ENCODE data around the gene FANCE.

FANCE gene

DNA sequence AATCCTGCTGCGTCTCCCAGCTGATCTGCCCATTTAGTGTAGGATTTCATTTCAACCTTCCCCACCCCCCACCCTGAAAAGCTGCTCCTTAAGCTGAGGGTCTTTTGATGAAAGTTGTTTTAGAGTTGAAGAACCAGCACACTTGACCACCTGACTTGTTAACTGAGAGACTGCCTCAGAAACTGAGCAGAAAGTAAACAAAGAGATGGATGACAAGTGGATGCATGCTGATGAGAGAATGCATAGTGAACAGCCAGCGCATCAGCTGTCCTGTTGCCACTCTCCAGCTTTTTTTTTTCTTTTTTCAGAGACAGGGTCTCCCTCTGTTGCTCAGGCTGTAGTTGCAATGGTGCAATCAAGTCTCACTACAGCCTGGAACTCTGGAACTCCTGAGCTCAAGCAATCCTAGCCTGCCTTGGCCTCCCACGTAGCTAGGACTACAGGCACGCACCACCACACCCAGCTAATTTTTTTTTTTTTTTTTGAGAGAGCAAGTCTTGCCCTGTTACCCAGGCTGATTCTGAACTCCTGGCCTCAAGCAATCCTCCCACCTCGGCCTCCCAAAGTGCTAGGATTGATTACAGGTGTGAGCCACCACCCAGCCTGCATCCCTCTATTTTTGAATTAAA is 25.5 kb downstream of the FANCE start:
- H3K4me1 Mint-ChIP-seq: no peaks in the 10 kb centered on the region
- ATAC-seq (ENCODE audit: low read depth) (no peak), DNase-seq (ENCODE audit: low spot score in 2 of 2) (no peak)
- peaks cover 2% of the 10 kb centered on the region for H3K36me3 Mint-ChIP-seq
- H3K27ac Mint-ChIP-seq: no peak overlapping the region
- H3K27me3 Mint-ChIP-seq: no peaks in the 10 kb centered on the region
- H3K4me3 Mint-ChIP-seq: no peak overlapping the region
- H3K9me3 Mint-ChIP-seq: no peaks in the 10 kb centered on the region

DNA sequence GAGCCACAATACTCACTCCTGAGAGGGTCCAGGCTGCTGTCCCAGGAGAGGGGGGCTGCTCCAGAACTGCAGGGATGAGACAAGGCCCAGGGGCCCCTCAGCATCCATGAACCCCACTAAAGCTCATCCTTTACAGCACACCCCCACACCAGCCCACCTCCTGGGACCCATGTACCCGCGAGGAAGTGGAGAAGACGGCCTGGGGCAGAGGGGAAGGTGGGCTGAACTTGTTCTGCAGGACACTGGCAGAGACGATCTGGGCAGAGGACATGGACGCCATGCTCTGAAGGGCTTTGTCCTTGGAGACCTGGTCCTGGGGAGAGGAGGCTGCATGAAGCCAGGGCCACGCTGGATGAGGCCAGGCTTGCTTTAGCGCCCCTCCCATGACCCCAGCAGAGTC is 26.1 kb downstream of the FANCE start:
- no peak for DNase-seq (ENCODE audit: low spot score in 2 of 2)
- Mint-ChIP-seq H3K36me3 (peaks cover under 1% of the 10 kb centered on the region), H3K27ac (no peak overlapping the region), H3K9me3 (no peaks in the 10 kb centered on the region), H3K4me3 (no peak overlapping the region), H3K27me3 (no peaks in the 10 kb centered on the region), H3K4me1 (no peaks in the 10 kb centered on the region)
- ATAC-seq (ENCODE audit: low read depth): no peak

DNA sequence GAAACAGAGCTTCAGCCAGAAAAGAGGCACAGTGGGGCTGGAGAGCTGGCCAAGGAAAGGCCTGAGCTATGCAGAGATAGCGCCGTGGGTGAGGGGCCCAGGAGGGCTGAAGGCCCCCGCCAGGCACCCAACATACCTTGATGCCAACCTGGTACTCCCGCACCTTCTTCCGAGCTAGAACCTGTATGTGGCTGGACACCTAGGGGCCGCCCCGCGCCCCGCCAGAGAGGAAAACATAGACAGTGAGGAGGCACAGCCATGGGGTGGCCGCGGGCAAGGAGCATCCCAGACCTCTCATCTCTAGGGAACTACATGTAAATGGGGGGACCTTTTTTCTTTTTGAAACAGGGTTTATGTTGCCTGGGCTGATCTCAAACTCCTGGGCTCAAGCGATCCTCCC is 28.0 kb downstream of the FANCE start:
- peaks cover 3% of the 10 kb centered on the region for H3K4me1 Mint-ChIP-seq

DNA sequence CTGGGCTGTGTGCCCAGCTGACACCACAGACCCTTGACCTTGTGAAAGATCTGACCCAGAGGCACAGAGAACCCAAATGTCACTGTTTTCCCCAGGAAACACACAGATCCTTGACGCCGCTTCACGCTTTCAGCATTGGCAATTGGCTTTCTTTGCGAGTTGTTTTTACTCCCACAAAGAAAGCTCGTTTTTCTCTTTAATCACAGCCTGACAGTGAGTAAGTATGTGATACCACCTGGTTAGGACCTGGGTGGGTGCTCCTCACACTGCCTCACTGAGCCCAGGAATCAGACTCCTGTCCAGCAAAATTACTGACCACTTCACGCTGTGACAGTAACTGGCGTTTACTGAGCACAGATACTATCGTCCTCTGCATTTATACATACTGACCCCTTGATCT is 29.1 kb downstream of the FANCE start:
- ATAC-seq (ENCODE audit: low read depth): no peak
- no peaks in the 10 kb centered on the region for H3K9me3 Mint-ChIP-seq
- H3K36me3 Mint-ChIP-seq: no peaks in the 10 kb centered on the region
- no peak for DNase-seq (ENCODE audit: low spot score in 2 of 2)
- peaks cover 3% of the 10 kb centered on the region for H3K4me1 Mint-ChIP-seq
- no peaks in the 10 kb centered on the region for H3K27me3 Mint-ChIP-seq
- no peak overlapping the region for H3K4me3 Mint-ChIP-seq
- no peak overlapping the region for H3K27ac Mint-ChIP-seq

More for the DNA sequence above, 28.0 kb downstream of the FANCE start:
- H3K27ac Mint-ChIP-seq: no peak overlapping the region
- no peaks in the 10 kb centered on the region for H3K27me3 Mint-ChIP-seq
- H3K36me3 Mint-ChIP-seq: no peaks in the 10 kb centered on the region
- ATAC-seq (ENCODE audit: low read depth) (no peak), DNase-seq (ENCODE audit: low spot score in 2 of 2) (no peak)
- no peak overlapping the region for H3K4me3 Mint-ChIP-seq
- no peaks in the 10 kb centered on the region for H3K9me3 Mint-ChIP-seq

DNA sequence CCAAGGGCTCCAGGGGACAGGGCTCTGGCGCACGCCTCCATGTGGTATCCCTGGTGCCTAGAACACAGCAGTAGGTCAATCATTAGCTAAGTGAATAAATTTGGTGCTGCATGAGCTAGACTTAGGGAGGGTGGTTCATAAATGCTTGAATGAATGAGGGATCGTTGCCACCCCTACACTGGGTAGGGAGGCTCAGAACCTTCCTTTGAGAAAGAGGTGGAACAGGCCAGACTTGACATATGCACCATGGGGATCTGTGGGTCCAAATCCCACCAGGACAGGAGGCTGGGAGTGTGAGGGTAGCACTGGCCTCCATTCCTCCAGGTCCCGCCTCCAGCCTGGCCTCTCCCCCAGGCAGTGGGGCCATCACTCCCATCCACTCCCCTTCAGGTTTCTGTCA is 30.9 kb downstream of the FANCE start:
- Mint-ChIP-seq H3K27ac (no peak overlapping the region), H3K9me3 (no peaks in the 10 kb centered on the region), H3K27me3 (no peaks in the 10 kb centered on the region), H3K4me1 (peaks cover 3% of the 10 kb centered on the region), H3K4me3 (no peak overlapping the region), H3K36me3 (no peaks in the 10 kb centered on the region)
- DNase-seq (ENCODE audit: low spot score in 2 of 2) (no peak), ATAC-seq (ENCODE audit: low read depth) (no peak)

DNA sequence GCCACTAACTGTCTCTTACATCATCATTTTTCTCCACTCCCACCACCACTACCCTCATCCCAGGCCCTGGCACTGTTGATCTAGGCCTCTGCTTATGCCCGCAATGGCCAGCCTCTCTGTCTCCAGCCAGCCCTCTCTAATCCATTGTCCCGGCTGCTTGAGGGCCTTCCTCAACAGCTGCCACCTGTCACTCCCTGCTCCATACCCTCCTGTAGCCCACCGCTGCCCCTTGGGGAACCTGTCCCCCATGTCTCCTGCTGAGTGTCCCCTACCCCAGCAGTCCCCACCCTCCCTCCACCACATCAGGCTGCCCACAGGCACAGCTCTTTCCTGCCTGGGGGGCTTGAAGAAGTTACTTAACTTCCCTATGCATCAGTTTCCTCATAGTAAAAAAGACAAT is 31.4 kb downstream of the FANCE start:
- peaks cover 3% of the 10 kb centered on the region for H3K4me1 Mint-ChIP-seq
- DNase-seq (ENCODE audit: low spot score in 2 of 2): no peak
- no peak overlapping the region for H3K27ac Mint-ChIP-seq
- ATAC-seq (ENCODE audit: low read depth): no peak
- no peaks in the 10 kb centered on the region for H3K9me3 Mint-ChIP-seq
- H3K4me3 Mint-ChIP-seq: no peak overlapping the region
- H3K27me3 Mint-ChIP-seq: no peaks in the 10 kb centered on the region
- H3K36me3 Mint-ChIP-seq: no peaks in the 10 kb centered on the region

DNA sequence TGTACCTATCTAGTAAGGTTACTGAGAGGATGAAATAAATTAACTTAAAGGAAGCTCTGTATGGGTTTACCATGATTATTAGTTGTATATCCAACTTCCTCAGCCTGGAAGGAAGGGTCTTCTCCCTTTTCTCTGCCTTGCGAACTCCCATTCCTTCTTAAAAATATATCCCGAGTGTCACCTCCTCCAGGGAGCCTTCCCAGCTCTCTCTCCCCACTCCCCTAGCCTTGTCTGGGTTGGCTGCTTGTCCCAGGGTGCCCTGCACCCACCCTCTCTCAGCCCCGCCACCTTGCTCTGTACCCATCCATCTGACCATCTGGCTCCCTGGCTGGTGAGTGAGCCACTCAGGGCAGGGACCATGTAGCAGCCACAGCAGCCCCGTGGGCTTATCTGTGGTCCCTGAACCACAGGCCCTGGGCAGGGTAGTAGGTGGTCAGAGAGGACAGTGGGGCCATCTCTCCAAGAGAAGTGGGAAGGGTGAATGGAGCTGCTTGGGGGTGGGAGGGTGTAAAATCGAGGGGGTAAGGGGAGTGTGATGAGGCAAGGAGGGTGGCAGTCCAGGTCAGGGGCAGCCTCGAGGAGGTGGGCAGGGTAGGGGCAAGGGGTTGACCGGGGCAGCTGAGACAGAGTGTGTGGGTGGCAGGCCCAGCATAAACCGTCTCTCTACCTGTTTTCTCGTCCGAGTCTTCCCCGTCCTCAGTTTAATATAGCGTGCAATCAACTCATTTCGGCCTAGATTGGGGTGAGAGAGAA is 31.9 kb downstream of the FANCE start:
- no peaks in the 10 kb centered on the region for H3K36me3 Mint-ChIP-seq
- ATAC-seq (ENCODE audit: low read depth): no peak
- H3K27me3 Mint-ChIP-seq: no peaks in the 10 kb centered on the region
- H3K27ac Mint-ChIP-seq: no peak overlapping the region
- no peaks in the 10 kb centered on the region for H3K9me3 Mint-ChIP-seq
- peaks cover 3% of the 10 kb centered on the region for H3K4me1 Mint-ChIP-seq
- DNase-seq (ENCODE audit: low spot score in 2 of 2): no peak
- no peak overlapping the region for H3K4me3 Mint-ChIP-seq

DNA sequence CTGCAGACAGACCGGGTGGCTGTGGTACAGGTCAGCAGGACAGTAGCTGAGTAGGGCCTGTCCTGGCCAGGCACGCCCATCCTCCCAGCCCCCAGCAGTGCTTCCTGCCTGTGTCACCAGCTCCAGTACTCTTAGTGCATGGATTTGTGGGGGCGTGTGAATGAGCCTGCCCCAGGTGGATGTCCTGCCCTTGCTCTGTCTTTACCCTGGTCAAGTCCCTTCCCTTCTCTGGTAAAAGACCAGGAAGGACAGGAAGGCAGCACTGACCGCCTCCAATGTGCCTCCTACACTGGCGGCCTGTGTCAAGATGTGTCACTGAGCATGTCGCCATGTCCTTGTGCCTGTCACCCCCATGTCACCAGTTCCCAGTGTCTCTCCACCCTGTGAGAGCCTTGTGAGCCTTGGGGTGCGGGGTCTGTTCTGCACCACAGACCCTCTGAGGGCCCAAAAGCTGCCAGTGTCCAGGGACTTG is 32.8 kb downstream of the FANCE start:
- H3K4me1 Mint-ChIP-seq: peaks cover 3% of the 10 kb centered on the region
- H3K9me3 Mint-ChIP-seq: no peaks in the 10 kb centered on the region
- ATAC-seq (ENCODE audit: low read depth): no peak
- H3K36me3 Mint-ChIP-seq: no peaks in the 10 kb centered on the region
- DNase-seq (ENCODE audit: low spot score in 2 of 2): no peak
- H3K27me3 Mint-ChIP-seq: no peaks in the 10 kb centered on the region
- H3K27ac Mint-ChIP-seq: no peak overlapping the region
- H3K4me3 Mint-ChIP-seq: no peak overlapping the region

DNA sequence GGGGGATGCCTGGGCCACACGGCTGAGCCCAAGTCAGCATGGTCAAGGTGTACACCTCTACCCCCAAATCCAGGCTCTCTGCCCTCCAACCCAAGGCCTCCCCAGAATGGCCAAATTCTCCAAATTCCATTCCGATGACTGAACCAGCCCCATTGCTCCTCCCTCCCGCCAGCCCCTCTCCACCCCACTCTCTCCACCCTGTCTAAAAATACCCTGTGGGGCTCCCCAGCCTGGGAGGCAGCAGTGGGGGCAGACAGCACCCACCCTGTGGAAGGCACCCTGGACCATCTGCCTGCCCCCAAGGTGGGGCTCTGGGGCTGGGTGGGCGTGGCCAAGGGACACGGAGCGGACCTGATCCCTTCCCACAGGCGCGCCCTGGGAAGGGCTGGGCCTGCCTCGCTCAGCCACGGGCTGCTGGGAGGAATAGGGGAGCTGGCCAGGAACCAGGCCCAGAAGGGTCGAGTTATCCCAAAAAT is 33.3 kb downstream of the FANCE start:
- Mint-ChIP-seq H3K9me3 (no peaks in the 10 kb centered on the region), H3K27ac (no peak overlapping the region), H3K4me1 (peaks cover 3% of the 10 kb centered on the region), H3K4me3 (no peak overlapping the region), H3K27me3 (no peaks in the 10 kb centered on the region), H3K36me3 (no peaks in the 10 kb centered on the region)
- no peak for ATAC-seq (ENCODE audit: low read depth)
- DNase-seq (ENCODE audit: low spot score in 2 of 2): no peak

DNA sequence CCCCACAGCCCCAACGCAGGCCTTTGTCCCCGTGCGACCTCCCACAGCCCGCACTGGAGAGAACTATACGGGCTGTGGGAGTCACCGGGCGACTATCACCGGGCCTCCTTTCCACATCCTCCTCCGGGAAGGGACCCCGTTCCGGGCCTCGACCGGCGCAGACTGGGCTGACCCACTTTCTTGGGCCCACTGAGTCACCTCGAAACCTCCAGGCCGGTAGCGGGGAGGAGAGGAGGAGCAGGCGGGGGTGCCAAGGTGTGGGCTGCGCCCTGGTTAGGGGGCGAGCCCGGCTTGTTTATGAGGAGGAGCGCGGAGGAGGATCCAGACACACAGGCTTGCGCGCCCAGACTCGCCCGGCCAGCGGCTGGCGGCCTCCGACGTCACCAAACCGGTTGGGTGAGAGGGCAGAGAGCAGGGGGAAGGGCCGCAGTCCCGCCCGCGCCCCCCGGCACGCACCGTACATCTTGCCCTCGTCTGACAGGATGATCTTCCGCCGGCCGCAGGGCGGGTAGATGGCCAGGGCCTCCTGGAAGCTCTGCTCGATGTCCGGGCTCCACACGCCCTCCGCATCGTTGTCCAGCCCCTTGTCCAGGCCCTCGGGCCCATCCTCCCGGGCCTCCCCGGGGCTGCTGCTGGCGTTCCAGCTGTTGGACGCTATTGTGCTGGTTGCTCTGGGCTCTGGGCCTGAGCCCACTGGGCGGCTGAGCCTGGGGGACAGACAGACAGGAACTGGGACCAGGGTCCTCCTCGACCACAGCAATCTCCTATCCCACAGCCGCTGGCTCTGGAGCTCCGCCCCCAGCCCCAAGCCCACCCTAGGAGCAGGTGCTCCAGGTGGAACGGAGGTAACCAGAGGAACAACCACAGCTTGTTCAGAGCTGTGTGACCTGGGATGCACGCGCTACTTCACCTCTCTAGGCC is 34.1 kb downstream of the FANCE start:
- Mint-ChIP-seq H3K4me1 (peaks cover 7% of the 10 kb centered on the region), H3K27ac (no peak overlapping the region), H3K36me3 (no peaks in the 10 kb centered on the region), H3K4me3 (no peak overlapping the region), H3K9me3 (no peaks in the 10 kb centered on the region), H3K27me3 (peaks cover 6% of the 10 kb centered on the region)
- DNase-seq (ENCODE audit: low spot score in 2 of 2) (no peak), ATAC-seq (ENCODE audit: low read depth) (no peak)

DNA sequence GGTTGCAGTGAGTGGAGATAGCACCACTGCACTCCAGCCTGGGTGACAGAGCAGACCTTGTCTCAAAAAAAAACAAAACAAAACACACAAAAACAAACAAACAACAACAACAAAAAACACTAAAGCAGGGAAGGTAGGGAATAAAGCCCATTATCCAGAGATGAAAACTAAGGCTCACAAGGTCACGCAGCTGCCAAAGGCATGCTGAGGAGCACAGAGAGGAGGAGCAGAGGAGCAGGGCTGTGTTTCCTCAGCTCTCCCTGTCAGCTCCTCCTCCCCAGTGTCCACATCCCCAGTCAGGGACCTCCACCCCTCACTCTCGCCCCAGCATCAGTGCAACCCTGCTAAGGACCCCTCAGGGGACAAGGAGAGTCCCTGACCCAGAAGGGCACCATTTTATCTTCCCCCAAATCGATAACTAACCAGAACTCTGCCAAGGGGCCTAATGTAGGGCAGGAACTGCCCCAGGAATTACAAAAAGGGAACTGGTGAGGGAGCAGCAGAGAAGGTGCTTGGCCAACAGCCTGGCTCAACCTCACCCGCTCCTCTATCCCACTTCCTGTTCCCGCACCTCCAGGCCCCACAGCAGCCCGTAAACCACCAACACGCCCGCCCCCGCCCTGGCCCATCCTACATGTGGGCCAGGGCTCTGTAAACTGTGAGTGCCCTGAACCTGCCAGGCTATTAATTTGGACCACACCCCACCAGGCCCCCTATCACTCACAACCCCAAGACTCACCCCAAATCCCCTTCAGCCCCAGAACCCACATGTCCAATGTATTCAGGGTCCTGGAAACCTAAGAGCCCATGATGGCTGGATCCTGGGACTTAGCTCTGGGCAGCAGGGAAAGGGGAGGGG is 35.7 kb downstream of the FANCE start:
- Mint-ChIP-seq H3K9me3 (no peaks in the 10 kb centered on the region), H3K27me3 (peaks cover 9% of the 10 kb centered on the region), H3K36me3 (no peaks in the 10 kb centered on the region), H3K4me3 (no peak overlapping the region), H3K4me1 (peaks cover 8% of the 10 kb centered on the region), H3K27ac (no peak overlapping the region)
- DNase-seq (ENCODE audit: low spot score in 2 of 2) (no peak), ATAC-seq (ENCODE audit: low read depth) (no peak)

DNA sequence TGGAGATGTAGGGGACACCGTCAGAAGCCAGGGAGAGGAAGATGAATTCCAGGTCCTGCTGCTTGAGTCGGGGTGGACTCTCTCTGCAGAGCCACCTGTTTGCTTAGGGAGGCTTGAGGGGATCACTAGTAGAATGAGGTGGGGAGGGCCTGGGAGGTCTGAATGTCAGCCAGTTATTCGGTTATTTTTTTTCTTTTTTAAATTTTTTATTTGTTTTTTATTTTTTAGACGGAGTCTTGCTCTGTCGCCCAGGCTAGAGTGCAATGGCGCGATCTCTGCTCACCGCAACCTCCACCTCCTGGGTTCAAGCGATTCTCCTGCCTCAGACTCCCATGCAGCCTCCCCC is 36.4 kb downstream of the FANCE start:
- Mint-ChIP-seq H3K4me3 (no peak overlapping the region), H3K36me3 (no peaks in the 10 kb centered on the region), H3K27ac (no peak overlapping the region), H3K4me1 (peaks cover 8% of the 10 kb centered on the region), H3K9me3 (no peaks in the 10 kb centered on the region), H3K27me3 (peaks cover 13% of the 10 kb centered on the region)
- ATAC-seq (ENCODE audit: low read depth): no peak
- no peak for DNase-seq (ENCODE audit: low spot score in 2 of 2)

DNA sequence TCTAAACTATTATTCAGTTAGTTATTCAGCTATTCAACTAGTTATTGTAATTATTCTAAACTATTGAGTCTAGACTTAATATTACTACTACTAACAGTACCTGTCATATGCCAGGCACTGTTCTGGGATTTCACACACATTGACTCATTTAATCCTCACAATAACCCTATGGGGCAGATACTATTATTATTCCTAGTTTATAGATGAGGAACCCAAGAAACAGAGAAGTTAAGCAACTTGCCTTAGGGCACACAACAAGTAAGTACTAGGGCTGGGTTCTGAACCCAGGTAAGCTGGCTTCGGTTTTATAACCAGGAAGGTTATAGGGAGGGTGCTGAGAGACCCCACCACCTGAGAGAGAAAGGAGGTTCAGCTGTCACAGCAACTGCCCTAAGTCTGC is 36.9 kb downstream of the FANCE start:
- Mint-ChIP-seq H3K9me3 (no peaks in the 10 kb centered on the region), H3K4me1 (peaks cover 9% of the 10 kb centered on the region), H3K36me3 (no peaks in the 10 kb centered on the region), H3K4me3 (no peak overlapping the region), H3K27ac (no peak overlapping the region), H3K27me3 (peaks cover 17% of the 10 kb centered on the region)
- no peak for ATAC-seq (ENCODE audit: low read depth)
- no peak for DNase-seq (ENCODE audit: low spot score in 2 of 2)
